ENCODE data around the gene ACVR2A.

ACVR2A gene

DNA sequence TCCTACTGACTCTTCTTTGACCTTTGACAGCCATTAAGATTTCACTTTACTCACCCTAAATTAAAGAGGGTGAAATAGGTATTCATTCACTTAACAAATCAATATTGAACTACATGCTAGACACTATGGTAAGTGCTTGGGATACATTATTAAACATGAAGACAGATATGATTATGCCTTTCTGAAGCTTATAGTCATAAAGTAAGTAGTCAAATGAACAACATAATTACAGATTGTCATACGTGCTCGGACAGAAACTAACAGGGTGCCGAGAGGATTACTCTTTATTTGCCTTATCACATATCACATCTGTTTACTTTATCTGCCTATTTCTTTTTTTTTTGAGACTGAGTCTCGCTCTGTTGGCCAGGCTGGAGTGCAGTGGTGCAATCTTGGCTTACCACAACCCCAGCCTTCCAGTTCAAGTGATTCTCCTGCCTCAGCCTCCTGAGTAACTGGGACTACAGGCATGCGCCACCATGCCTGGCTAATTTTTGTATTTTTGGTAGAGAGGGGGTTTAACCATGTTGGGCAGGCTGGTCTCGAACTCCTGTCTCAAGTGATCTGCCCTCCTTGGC, 9.8 kb downstream of the ACVR2A start:
- FAIRE-seq, result no peak

DNA sequence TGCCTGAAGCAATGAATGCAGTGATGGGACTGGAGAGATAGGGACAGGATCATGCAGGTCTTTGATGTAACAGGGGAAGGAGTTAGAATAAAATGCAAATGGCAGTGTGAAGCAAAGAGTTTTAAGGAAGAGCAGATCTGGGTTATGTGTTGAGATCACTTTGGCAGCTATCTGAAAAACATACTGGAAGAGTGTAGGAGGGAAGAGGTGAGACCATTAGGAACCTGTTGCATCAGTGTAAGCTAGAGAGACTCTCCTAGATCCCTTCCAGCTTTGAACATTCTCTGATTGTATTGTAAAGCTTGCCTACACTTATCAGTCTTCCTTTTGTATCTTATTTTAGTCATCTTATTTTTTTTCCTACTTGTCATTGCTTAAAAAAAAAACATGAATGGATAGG, 10.5 kb downstream of the ACVR2A start:
- DNase-seq (ENCODE audit: insufficient read length, low spot score), result no peak
- FAIRE-seq, result no peak

More for the DNA sequence above, 9.8 kb downstream of the ACVR2A start:
- DNase-seq (ENCODE audit: insufficient read length, low spot score), result no peak

DNA sequence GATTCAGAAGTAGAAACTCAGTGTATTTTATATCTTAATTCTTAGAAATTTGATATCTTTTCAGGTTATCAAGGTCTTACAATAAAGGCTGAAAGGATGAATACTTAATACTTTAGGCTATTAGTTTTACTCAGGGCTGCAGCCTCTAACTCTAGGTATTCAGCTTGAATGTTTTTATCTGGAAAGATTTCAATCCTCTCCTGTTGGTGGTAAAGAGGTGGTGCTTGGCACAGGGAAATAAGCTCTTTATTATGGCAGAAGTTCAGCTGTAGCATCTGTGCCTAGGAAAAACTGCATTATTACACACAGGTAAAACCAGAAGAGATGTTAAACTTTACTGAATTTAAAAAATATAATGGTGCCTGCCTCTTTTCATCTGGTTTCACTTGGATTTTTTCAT, 11.1 kb downstream of the ACVR2A start:
- no peak for DNase-seq (ENCODE audit: insufficient read length, low spot score)
- no peak for FAIRE-seq

DNA sequence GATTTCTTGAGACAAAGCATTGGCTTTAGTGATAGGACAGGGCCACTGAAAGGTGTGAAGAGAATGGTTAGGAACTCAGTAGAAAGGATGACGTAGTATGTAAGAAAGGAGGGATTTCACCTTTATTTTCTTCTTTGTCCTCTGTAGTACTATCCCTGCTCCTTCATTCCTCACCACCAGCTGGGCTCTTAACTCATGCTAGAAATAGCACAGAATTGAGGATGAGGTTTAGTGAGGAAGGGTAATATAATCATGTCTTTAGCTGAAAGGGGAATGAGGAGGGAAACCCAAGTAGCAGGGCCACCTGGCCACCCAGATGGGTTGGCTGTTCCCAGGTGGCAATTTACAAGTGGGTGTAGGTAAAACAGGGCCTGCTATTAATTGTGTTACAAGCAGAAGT, 15.2 kb downstream of the ACVR2A start:
- no peak for DNase-seq (ENCODE audit: insufficient read length, low spot score)
- FAIRE-seq, result no peak

DNA sequence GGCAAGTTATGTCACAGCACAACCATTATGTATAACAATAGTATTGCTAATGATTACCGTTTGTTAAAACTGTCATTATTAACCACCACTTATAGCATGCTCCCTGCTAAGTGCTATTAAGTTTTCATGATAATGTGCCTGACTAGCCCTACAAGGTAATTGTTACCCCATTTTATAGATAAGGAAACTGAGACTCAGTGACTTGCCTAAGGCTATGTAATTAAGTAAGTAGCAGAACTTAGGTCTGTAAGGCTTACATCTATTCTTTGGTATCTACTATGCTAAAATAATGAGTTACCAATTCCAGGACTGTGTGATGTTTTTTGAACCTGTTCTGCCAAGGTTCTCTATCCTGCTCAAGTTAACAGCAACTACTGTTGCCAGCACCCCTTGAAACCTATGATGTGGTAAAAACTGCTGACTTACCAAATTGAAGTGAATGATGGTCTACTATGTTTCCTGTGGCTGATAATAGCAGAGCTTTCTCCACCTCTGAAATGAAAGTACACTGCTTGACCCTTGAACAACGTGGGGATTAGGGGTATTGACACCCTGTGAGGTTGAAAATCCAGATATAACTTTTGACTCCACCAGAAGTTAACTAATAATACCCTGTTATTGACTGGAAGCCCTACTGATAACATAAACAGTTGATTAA, 18.2 kb downstream of the ACVR2A start:
- DNase-seq (ENCODE audit: insufficient read length, low spot score) (no peak), FAIRE-seq (no peak)

DNA sequence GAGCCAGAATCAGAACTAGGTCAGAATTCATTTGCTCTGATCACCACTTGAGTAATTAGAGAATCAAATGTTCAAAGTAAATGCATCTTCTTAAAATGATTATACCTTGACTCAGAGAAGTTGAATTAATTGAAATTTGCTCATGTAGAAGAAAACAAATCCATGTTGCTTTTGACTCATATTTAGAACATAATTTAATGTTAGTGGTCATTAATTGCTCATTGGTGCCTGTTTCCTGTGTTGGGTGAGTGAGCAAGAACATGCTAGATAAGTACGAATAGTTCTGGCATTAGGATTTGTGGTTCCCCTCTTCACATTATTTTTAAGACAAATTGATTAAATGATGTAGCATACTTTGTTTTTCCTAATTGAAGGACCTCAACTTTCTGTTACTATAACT, 19.0 kb downstream of the ACVR2A start:
- no peak for DNase-seq (ENCODE audit: insufficient read length, low spot score)
- no peak for FAIRE-seq

DNA sequence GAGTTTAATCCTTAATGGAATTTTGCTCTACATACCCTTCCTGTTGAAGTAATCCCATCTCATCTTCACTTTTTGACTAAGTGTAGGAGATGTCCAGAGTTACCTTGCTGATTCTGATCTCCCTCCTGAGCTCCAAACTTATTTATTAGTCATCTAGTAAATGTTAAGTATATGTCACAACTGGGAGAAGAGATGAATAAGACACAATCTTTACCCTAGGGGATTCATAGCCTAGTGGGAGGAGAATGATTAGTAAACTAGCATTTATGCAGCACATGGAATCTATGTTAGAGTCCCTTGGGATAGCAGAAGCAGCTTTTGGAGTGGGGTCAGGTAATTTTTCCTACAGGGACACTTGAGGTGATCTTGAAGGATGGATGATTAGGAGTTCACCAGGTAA, 20.7 kb downstream of the ACVR2A start:
- FAIRE-seq (no peak), DNase-seq (ENCODE audit: insufficient read length, low spot score) (no peak)

DNA sequence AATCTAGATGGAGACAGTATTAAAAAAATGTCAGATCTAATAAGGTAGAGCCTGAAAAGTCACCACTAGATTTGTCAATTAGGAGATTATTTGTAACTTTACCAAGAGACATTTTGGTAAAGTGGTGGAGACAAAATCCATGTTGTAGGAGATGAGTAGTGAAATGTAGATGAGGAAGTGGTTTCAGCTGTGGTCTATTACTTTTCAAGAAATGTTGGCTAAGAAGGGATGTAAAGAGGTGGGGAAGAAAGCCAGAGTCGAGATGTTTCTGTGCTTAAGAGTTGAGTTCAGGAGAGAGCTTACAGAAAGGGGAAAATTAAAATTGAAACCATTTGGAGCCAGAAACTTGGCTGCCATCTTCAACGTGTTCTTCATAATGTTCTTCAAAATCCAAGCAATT, 22.2 kb downstream of the ACVR2A start:
- no peak for DNase-seq (ENCODE audit: insufficient read length, low spot score)
- FAIRE-seq, result no peak

DNA sequence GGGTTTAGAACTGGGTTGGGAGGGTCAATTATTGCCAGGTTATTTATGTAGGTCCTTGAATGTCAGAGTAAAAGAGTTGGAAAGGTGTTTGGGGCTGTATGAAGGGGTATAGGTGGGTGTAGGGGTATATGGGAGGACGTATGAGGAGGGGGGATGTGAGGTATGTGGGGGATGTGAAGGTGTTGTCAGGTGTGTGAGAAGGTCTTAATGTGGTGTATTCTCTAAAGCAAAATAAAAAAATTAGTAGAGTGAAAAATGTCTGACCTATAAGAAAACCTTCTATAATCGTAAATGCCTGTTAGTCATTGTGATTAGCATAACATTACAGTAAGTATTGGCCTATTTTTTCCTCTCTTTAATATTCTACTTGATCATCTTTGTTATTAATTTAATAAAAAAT, 25.1 kb downstream of the ACVR2A start:
- FAIRE-seq (no peak), DNase-seq (ENCODE audit: insufficient read length, low spot score) (no peak)

DNA sequence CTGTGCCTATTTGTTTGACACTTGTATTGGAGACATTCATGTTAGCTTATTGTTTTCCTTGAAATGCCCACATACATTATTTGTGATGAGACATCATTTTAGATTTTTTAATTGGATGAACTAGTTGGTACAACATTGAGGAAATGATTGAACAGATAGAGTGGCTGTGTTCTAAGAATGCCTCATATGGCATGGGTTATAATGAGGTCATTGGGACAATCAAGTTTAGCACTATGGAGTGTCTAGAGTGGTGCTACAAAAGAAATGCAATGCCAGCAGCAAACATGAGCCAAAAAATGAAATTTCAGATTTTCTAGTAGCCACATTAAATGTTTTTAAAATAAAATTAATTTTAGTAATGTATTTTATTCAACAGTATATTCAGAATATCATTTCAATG, 28.1 kb downstream of the ACVR2A start:
- FAIRE-seq, result no peak

DNA sequence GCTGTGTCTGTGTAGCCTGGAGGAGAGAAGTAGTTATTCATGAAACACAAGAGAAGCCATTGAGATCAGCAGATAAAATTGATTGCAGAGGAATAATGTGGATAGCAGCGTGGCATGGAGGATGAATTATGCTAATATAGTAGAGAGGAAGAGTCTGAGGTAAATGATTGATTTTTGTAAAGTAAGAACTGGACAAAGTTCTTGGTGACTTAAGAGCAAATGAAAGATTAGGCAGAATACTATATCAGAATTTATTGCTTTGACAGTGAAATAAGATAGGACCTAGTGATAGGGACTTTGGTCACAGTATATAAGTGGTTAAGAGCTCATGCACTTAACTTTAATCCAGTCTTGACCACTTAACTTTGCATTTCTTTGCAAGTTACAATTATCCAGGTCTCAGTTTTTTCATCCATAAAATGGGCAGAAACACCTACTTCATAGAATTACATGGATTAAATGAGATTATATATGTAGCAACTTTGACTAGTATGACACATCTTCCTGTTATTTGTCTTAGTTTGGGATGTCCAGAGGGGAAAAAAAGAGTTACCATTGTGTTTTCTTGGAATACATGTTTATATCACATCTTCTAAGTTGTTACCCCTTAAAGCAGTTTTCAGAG, 29.1 kb downstream of the ACVR2A start:
- FAIRE-seq (no peak), DNase-seq (ENCODE audit: insufficient read length, low spot score) (no peak)

More for the DNA sequence above, 28.1 kb downstream of the ACVR2A start:
- DNase-seq (ENCODE audit: insufficient read length, low spot score), result no peak

DNA sequence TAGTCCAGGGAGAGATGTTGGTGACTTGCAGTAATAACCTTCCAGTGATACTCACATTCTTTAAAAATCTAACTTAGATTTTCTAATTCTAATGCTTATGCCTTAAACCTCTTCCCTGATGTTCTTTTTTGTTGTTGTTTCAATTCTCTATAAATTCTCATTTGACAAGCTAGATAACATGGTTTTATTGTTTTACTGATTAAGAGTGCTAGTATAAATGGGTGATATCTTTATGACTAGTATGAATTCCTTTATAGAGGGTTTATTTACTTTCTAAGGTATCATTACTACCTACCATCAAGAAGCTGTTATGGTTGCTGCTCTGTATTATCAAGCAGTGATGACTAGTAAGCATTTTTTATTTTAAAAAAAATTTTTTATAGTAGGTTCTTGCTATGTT, 35.0 kb downstream of the ACVR2A start:
- no peak for DNase-seq (ENCODE audit: insufficient read length, low spot score)
- FAIRE-seq, result no peak

DNA sequence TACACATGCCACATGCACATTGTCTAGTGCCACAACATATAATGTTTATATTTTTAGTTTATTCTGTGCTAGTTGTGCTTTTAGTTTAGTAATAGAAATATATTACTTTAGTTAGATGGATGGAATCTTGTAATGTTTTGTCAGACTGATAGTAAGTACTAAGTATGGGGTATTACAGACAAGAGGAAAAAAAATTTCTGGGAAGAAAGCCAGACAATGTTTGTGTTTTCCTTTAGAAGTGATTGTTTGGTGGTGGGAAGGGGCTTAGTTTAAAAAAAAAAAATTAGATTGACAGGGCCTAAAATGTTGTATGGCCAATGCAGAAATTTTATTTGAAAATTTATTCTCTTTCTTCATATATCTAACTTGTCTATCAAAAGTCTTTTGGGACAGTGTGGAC, 37.8 kb downstream of the ACVR2A start:
- DNase-seq (ENCODE audit: insufficient read length, low spot score) (no peak), FAIRE-seq (no peak)

DNA sequence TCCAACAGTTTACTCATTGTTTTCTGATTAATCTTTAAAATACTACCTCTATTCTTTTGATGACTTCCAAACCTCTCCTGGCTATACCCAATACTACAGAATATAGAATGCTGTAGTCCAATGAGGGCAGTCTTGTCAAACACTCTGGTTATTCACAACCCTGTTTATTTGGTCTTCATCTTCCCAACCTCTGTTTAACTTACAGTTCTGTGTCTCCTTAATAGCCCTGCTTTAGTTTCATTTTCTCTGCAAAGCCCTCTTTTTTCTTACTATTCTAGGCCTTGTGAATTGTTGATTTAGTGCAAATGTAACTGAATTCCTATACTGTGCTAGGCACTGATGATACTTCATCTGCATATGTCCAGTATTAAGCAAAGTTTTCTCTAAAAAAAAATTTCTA, 40.0 kb downstream of the ACVR2A start:
- FAIRE-seq (no peak), DNase-seq (ENCODE audit: insufficient read length, low spot score) (no peak)

DNA sequence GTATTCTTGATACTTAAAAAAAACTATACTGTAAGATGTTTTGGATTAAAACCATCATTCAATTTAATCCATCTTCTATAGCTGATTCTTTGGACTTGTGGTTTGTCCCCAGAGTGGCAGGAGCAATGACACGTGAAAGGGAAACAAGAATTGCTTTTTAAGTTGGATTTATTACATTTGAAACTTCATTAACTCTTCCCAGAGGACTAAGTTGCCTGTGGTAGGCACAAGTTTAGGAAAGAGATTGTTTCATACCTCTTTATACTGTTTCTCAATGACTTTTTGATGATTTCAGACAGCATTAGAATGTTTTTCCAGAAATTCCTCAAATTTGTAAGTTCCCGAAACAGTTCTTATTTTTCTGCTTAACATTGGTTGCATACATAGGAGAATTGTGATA, 41.3 kb downstream of the ACVR2A start:
- FAIRE-seq, result no peak
- no peak for DNase-seq (ENCODE audit: insufficient read length, low spot score)

DNA sequence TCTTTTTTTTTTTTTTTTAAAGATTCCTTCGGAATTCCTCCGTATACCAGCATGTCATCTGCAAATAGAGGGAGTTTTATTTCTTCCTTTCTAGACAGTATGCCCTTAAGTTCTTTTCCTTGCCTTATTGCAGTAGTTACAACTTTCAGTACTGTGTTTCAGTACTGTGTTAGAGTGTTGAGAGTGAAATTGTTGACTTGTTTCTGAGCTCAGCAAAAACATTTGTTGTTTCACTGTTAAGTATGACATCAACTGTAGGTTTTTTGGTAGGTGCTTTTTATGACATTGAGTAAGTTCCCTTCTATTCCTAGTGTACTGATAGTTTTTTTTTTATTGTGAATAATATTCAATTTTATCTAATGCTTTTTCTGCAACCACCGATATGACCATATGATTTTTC, 43.9 kb downstream of the ACVR2A start:
- DNase-seq (ENCODE audit: insufficient read length, low spot score), result no peak
- no peak for FAIRE-seq

DNA sequence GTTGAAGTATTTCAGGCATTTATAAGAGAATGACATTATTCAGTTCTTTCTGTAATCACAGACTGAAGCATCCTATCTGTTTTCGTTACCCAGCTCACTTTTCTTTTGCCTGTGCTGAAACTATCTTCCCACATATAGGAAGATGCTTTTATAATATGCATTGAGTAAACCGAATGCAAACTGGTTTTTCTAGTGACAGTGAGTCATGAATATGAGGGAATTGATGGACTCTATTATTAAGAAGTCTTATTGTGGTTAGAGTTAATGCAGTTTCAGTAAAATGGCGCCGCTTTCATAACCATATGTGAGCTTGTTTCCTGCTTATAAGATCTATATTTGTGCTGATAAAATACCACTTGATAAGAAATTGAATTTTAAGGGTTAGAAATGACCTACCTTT, 59.2 kb downstream of the ACVR2A start:
- no peak for DNase-seq (ENCODE audit: insufficient read length, low spot score)
- no peak for FAIRE-seq

DNA sequence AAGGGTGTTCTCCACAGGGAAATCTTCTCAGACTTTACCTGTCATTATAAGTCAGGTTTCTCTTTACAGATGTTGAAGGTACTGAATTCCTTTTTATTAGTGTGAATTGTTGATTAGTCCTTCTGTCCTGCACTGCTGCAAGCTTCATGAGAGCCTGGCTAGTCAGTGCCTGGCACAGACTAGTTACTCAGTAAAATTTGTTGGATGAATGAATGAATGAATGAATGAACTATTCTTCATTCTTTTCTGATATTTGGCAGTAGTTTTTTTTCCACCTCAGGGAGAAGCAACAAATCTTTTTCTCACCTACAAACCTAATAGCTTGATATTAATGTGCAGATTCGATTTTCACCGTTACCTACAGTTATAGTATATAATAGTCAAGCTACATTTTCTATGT, 64.3 kb downstream of the ACVR2A start:
- FAIRE-seq, result no peak
- no peak for DNase-seq (ENCODE audit: insufficient read length, low spot score)

DNA sequence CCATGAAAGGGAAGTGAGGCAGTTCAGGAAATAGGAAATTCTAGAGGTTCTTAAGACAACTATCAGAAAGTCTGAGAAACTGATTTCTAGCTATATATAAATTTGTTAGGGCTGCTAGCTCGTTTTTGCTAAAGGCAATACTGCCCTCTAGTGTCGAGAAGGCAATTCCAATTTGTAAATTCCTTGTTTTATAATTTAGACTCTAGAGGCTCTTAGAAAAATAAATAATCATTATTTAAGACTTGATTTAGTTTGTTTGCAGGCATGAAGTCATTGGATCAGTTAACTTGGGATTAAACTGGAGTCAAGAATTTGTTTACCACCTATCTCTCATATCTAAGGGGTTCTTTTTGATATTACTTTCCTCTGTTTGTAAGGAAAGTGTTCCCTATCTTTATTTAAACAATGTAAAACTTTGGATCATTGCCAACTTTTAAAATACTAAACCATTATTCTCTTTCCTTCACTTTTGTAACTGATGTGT, 66.2 kb downstream of the ACVR2A start:
- peak; percentile 10 for DNase-seq (ENCODE audit: insufficient read length, low spot score)
- FAIRE-seq, result no peak

DNA sequence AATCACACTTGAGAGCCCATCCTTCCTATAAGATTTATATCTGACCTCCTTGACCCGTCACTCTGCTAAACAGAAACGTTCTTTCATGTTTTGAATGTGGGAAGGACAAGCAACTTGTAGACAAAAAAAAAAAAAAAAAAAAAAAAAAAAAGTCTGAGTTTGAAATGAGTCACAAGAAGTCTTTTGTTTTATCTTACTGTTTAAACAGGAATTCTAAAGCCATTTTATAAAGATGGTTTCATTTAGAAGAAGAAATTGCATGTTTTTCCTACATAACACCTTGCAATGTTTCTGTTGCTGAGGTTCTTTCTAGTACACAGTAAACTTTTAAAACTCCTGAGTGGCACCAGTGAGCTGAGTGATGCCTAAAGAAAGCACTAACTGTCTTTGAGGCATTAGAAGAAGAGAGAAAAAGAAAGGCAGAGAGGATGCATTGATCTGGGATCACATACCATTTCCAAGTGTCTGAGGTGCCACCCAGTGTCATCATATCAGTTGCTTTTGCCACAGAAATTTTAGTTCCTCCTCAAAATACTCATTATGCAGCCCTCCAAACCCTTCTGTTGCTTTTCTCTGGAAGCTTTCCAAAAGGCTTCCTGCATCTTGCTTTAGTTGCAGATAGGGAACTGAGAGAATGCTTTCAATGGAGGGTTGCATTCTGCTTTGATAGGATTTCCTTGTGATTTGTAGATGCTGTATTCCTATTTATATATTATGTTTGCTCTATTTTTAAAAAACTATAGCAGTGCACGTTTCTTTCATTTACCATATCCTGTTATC, 69.1 kb downstream of the ACVR2A start:
- DNase-seq (ENCODE audit: insufficient read length, low spot score) (no peak), FAIRE-seq (no peak)

DNA sequence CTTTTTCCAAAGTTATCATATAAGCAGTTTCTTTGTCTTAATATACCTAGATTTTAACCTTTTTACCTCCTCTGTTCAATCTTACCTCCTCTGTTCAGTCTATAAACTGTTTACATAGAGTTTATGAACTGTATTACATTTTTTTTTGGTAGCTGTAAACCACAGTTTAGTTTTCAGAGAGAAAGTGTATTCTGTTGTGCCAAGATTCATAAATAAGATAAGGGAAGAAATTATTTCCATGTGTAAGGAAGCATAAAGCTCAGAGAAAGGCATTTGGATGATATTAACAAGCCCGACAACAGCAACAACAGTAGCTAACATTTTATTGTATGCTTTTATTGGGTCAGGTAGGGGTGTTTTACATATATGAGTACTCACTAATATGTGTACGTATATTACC, 71.2 kb downstream of the ACVR2A start:
- FAIRE-seq (no peak), DNase-seq (ENCODE audit: insufficient read length, low spot score) (no peak)

DNA sequence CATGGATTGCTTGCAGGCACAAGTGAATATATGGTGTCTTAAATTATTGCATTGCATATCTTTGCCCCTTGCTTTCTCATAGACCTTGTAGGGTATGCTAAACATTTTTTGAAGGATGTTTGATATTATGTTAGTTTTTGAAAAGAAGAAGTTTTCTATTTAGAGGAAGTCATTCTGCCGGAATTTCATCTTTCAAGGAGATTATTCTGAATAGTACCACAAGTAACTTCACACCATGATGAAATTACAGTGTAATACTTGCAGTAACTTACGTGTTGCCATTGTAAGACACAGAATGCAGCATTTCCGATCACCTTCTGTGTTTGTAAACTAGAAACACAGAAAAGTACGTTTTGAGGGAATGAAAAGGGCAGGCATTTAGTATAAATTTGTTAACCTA, 71.9 kb downstream of the ACVR2A start:
- DNase-seq (ENCODE audit: insufficient read length, low spot score) (no peak), FAIRE-seq (no peak)
